Parietal lobe (tissue), 2 donors: Measurements from ENCODE around the gene CRB2. TPM values are rescaled to one million over a fixed set of nuclear protein-coding genes. Genes with fewer than 3 reads are reported as not detected.

ENCODE experiments used
- small RNA-seq: library from RNA; depleted of rRNA; stranded (forward); fragments of <200 nt; gene quantifications from one replicate; pipeline ENCODE3, GENCODE V24; 2014; ENCODE audit warnings: low replicate concordance
- total RNA-seq: library from RNA; depleted of rRNA; stranded (reverse); fragments of >200 nt; gene quantifications from one replicate; pipeline ENCODE4 v1.2.3, GENCODE V29; 2014

CRB2 gene
- 7.2 TPM for total RNA-seq

GRCh38 chr9:123355761-123356431 lies at the start of gene CRB2:
Gene CRB2, plus strand, starts transcription at chr9:123356197. Its CDS starts 64 bp downstream, at chr9:123356261.

Small RNAs within 50 kb of the gene (small RNA-seq; reads per million reads assigned to genes)
- not detected for gene MIR601

Other genes starting within 250 kb of the CRB2 start
- gene STRBP, start 87.6 kb upstream of the CRB2 start, total RNA-seq = 120 TPM